Activated CD8-positive, alpha-beta memory T cell treated with anti-CD3 and anti-CD28 coated beads, Interleukin-2, amount 50 U/mL, for 1 hour (primary cell): ENCODE measurements around the gene DCLK3.

Experiments
- DNase-seq: peaks from one replicate; pipeline ENCODE4 v3.0.0-alpha.2; 2020; ENCODE audit errors: extremely low read depth

DCLK3 gene

DNA sequence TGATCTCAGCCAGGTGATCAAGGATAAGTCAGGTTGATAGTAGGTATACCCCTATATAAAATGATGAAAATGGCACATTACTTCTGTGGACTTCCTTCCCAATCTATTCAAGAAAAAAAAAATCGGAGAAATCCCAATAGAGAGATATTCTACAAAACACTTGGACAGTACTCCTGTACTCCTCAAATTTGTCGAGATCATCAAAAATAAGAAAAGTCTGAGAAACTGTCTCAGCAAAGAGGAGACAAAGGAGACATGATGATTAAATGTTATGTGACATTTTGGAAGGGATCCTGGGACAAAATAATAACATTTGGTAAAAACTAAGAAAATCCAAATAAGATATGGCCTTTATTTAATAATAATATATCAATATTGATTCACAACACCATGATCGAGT lies 94.6 kb downstream of the DCLK3 start:
- DNase-seq, result no peak

DNA sequence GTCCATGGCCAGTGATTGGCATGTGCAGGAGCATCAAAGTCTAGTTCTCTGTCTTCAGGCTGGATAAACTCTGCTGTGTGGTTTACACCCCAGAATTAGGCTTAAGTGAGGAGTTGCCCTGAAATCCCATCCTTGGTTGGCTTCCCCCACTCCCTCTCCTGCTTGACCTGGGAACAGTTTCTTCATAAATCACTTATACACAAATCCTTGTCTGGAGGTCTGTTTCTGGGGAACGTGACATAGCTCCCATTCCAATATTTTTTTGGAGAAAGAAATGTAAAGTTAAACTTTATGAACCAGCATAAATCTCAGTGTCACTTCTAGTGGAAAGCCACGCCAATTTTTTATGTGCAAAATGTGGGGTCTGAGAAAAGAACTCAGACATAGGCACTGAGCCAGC lies 98.2 kb downstream of the DCLK3 start:
- DNase-seq, result no peak

DNA sequence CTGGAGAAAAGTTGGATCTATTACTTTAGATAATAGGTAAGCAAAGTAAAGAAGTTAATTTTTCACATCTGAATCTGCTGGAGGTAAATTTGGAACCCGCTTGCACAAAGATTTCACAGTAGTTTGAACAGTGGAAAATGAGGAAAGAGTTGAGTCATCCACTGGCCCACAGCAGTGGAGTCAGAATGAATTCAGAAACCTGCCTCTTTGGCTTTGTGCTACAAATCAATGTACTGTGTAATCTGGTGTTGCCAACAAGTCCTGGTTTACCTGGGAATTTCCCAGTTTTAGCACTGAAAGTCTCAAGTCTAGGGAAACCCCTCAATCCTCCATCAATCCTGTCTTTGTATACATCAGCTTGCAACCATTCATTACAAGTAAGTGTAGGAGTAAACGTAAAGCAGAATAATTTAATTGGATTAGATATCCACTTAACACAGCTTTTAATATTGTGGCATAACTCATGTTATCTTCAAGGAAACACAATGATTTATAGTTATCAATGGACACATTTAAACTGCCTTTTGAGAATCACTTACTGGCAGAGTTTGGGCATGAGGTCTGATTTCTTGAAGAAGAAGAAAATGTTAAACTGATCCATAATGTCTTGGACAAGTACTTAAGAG lies 100.6 kb downstream of the DCLK3 start:
- no peak for DNase-seq

DNA sequence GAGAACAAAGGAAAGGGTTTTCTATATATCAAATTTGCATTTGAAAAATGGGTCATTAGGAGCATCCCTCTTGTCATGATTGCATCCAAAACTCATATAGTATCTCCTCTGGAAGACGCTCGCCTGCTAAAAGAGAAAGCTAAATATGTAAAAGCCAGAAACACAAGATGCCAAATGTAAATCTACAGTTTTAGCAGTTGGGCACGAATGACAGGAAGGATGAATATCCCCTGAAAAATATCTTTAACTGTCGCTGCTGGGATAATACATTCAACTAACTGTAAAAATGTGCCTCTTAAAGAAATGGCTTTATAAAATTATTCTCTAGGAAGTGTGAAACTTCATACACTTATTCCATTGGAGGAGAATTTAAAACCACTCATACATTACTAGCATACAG lies 101.7 kb downstream of the DCLK3 start:
- no peak for DNase-seq
